Activated T-cell treated with anti-CD3 and anti-CD28 coated beads, Interleukin-2, amount 50 U/mL, for 48 hours (primary cell): ENCODE data around the gene STK33.

Experiments used
- DNase-seq, 2 experiments: peaks; one replicate each; pipeline ENCODE4 v3.0.0-alpha.2; 2020

The STK33 gene

GRCh38 chr11:8601376-8602133 is 7.5 kb upstream of the STK33 start:
- no peak for DNase-seq

- DNase-seq, result no peak
Observed at GRCh38 chr11:8598506-8598905, 4.5 kb upstream of the STK33 start.

DNA sequence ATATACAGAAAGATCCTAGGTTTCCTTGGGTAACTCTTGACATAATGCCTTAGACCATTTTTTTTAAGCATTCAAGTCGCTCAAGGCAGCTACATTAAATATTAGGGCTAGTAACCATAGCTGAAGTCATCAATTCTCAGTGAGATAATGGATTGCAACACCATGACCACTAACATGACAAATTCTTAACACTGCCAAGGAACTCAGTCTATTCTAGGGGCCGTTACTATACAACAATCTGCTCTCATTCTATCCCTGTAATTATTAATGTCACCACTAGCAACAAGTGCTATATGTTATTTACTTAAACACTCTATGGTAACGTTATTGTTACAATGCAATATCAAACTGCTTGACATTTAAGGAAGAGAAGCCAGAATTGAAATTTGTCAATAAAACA is 3.2 kb upstream of the STK33 start:
- DNase-seq, result no peak

- no peak for DNase-seq
Observed at GRCh38 chr11:8596504-8597046, 2.5 kb upstream of the STK33 start.

DNA sequence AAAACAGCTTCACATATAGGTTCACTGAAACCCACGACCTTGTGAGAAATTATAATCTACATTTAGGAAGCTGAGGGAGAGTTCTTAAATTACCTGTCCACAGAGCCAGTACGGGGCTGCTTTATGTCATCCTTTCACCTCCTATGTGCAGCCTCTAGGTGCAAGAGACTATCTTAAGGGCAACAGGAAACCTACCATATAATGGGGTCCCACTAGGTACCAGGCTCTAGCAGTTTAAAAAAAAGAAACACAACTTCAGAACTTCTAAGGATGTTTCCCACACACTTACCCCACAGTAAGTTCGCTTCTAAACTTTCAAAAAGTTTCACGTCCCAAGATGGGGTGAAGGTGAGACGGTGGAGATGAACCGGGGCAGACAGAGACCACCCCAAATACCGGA is 573 bp downstream of the STK33 start:
- DNase-seq, result no peak

DNA sequence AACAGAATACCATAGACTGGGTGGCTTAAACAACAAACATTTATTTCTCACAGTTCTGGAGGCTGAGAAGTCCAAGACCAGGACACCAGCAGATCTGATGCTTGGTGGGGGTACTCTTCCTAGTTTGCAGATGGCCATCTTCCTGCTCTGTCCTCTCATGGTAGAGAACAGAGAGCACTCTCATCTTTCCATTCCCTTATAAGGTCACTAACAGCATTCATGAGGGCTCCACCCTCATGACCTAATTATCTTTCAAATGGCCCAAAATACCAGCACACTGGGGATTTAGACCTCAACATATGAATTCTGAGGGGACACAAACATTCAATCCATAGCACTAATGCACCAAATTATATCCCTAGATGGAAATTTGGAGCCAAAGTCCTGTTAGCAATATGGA is 6.1 kb downstream of the STK33 start:
- no peak for DNase-seq

DNA sequence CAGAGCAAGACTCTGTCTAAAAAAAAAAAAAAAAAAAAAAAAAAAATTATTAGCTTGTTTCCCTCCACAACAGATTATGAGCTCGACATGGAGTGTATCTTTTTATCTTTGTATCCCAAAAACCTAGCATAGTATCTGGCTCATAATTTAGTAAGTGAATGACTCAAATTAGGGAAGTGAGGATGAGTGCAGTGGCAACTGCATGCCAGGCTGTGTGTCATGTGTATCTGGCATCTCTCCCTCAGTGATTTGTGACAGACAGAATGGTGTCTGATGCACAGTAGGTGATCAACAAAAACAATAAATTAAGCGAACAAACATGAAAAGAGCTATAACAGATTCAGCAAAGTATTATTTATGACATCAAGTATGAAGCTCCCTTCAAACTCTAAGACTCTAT is 7.2 kb downstream of the STK33 start:
- DNase-seq, result no peak

GRCh38 chr11:8586184-8586583 is 7.8 kb downstream of the STK33 start:
- no peak for DNase-seq

- no peak for DNase-seq
Observed at GRCh38 chr11:8584511-8584910, 9.5 kb downstream of the STK33 start.

- no peak for DNase-seq
Observed at GRCh38 chr11:8584082-8584481, 9.9 kb downstream of the STK33 start.

DNA sequence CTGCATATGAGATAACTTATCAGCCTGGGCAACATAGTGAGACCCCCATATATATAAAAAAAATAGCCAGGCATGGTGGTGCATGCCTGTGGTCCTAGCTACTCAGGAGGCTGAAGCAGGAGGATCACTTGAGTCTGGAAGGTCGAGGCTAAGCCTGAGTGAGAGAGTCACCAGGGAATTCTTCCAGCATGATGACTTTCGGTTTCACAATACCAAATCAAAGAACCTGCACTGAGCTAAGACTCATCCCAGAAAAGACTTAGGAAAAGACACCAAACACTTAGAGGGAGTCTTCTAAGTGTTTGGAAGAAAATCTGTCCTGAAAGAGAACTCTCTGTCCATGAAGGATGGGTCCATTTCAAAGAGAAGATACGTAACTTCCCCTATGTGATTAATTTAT is 12.7 kb downstream of the STK33 start:
- DNase-seq, result no peak

- DNase-seq, result no peak
Observed at GRCh38 chr11:8577791-8578581, 16.0 kb downstream of the STK33 start.

DNA sequence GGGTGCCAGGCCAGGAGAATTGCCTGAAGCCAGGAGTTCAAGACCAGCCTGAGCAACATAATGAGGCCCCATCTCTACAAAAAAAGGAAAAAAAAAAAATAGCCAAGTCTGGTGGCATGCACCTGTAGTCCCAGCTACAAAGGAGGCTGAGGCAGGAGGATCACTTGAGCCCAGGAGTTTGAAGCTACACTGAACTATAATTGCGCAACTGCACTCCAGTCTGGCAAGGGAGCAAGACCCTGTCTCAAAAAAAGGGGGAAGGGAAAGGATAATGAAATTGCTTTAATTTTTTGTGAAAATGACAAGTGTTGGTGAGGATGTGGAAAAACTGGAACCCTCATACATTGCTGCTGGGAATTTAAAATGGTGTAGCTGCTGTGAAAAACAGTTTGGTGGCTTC is 19.2 kb downstream of the STK33 start:
- no peak for DNase-seq

DNA sequence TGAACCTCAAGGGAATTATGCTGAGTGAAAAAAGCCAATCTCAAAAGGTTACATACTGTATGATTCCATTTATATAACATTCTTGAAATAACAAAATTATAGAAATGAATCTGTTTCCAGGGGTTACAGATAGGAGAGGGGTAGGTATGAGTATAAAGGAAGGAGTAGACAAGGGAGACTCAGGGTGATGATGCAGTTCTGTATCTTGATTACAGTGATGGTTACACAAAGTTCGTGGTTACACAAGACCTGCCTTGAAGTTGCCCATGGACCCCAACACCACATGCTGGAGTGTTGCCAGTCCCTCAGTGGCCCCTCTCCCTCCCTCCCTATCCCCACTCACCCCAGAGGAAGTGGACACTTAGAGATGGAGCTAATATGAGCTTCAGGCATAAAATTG is 20.3 kb downstream of the STK33 start:
- no peak for DNase-seq

DNA sequence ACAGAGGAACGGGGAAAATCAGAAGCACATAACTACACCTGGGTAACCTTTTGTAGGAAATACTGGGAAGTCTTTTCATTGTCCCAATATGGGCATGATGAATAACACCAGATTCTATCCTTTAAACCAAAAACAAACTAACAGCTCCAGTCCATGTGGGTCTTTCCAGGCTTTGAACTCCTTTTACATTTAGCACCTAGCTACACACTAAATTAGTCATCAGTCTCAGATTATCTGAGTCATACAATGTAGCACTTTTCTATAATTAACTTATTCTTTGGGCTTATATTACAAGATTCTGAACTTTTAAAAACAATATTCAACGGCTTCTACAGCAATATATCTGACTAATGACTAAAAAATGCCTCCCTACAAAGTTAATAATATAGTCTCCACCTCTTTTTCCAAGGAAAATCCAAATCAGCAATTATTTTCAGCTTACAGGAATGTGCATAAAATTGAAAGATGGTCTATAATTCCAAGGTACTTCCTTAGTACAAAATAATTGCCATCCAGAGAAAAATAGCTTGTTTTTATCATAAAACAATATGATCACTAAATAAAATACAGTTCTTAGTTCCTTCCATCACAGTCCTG is 26.3 kb downstream of the STK33 start:
- DNase-seq, result no peak

DNA sequence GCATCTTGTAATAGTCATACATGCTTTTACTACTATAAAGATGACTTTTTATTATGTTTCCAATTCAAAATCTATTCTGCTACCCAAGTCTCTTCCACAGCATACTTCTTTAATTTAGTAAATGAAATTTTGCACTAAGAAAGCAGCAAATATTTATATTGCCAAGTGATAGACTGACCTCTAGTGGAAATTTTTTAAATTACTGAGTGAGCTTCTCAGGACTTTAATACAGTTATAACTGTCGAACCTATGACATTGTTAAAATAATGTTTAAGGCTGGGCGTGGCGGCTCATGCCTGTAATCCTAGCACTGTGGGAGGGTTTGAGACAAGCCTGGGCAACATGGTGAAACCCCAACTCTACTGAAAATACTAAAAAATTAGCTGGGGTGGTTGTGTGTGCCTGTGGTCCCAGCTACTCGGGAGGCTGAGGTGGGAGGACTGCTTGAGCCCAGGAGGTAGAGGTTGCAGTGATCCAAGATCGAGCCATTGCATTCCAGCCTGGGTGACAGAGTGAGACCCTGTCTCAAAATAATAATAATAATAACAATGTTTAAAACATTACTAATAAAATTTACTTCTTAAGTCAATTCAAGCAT is 27.3 kb downstream of the STK33 start:
- DNase-seq, result no peak

DNA sequence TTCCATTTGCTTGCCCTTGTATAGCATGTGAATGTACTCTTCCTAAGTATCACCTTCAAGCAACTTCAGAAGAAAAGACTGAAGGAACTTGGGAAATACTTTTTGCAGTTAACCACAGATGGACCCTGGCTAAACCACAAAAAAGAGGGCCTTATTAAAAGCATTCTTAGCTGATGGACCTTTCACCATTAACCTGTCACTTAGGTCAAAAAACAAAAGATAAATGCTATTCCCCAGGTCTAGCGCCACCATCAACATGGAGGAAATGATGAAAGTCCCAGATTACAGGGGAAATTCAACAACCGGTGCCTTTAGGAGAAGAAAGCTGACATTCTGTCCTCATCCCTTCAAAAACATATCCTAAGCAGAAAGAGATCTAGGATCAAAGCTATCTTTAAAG is 29.5 kb downstream of the STK33 start:
- DNase-seq, result no peak

DNA sequence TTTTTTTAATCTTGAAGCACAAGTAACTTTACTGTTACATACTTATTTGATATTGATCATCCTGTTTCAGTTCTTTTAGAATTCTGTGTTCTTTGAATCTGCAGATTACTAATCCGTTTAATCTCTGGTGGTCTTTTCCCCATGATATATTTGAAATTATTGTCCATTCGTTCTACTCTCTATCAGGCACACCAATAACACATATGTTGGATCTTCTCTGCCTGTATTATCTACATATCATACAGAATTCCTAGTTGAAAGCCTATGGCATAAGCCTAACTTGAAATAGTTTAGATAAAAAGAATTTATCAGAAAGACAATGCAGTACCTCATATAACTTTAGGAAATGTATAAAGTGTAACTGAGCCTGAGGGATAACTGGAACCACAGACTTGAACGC is 32.6 kb downstream of the STK33 start:
- DNase-seq, result no peak

GRCh38 chr11:8558436-8558835 is 35.6 kb downstream of the STK33 start:
- no peak for DNase-seq

DNA sequence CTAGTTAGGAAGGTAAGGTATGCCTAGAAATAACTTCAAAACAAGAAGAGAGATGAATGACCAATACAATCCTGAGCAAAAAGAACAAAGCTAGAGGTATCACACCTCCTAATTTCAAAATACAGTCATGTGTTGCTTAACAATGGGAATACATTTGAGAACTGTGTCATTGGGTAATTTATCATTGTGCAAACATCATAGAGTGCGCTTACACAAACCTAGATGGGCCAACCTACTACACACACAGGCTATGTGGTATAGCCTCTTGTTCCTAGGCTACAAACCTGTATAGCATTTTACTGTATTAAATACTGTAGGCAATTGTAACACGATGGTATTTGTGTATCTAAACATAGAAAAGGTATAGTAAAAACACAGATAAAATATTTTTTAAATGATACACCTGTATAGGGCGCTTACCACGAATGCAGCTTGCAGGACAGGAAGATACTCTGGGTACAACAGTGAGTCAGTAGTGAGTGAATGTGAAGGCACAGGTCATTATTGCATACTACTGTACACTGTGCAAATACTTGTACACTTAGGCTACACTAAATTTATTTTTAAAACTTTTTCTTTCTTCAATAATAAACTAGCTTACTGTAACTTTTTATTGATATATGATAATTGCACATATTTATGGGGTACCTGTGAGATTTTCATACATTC is 48.2 kb downstream of the STK33 start:
- DNase-seq, result no peak

DNA sequence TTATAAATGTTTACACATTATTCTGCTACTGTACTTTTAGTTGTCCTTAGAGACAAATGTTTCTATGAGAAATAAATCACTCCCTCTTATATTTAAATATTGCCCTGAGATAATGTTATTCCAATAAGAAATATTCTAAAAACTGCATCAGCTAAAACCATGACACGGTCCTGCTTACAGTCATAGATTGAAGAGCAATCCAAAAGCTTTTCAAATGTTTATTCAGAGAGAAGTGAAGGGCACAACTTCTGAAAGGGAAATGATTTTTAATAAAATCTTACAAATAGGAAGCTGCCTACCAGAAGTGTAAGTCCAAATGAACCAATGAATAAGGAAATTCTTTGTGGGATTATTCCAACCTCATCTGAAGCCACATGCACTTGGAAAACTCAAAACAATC is 49.2 kb downstream of the STK33 start:
- no peak for DNase-seq

- no peak for DNase-seq
Observed at GRCh38 chr11:8543278-8543677, 50.8 kb downstream of the STK33 start.

DNA sequence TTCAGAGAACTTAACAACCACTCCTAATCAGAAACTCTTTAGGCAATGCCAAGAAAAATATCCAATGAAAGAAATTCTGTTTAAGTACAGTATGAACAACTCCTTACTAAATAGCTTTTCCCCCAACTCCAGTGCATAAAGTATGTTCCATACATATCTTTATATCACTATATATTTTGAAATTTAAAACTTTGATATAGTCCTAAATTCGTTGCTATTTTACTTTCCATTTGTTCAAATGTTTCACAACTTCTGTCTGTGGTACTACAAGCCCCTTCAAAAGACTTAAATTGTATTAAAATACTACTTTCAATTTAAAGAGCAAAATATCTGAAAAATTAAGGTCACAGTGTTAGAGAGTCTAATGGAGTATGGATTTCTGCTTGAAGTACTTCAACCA is 52.6 kb downstream of the STK33 start:
- no peak for DNase-seq
